C4-2B (cell line): Measurements from ENCODE around the gene CRMP1.

Experiments
- CTCF ChIP-seq: fragments of 450-650 bp; conservative IDR thresholded peaks from 2 replicates; pipeline ENCODE4 v1.5.1; 2017; ENCODE audit warnings: mild to moderate bottlenecking
- ZFX ChIP-seq: fragments of 450-650 bp; IDR thresholded peaks from 2 replicates; pipeline ENCODE4 v1.6.1; 2017

GRCh38 chr4:5810151-5810550, 82.7 kb downstream of the CRMP1 start:
- TF ChIP-seq CTCF (no peak), ZFX (no peak)
